Measurements from ENCODE around the gene SIGLEC8. TPM values are rescaled to one million over a fixed set of nuclear protein-coding genes. Genes with fewer than 3 reads are reported as not detected.
A peak's percentile ranks its signal among the peaks of the same experiment; 100 is the strongest.

Gene SIGLEC8
- 1 to 10 TPM in 1 of 4 donors, under 1 TPM in 3; 0.20 to 5.5 (median 0.87) TPM for total RNA-seq

- H3K27me3 ChIP-seq, result peaks cover 0 to 15% of the 10 kb centered on the region in 2 donors
These were observed at the start of gene SIGLEC8 for GRCh38 chr19:51458051-51458645. TSS of gene SIGLEC8 (minus strand) at chr19:51458454. CDS start at chr19:51458387, 67 bp downstream.

GRCh38 chr19:51507640-51508058, 49.4 kb upstream of the SIGLEC8 start:
- H3K27ac ChIP-seq, result no peak overlapping the region
- 64 to 70% methylated on average over 6 of the region's 6 CpGs for WGBS, 2 donors
- no peak overlapping the region for H3K4me3 ChIP-seq
- DNase-seq (ENCODE audit: low spot score in 2 of 2), result no peak
- H3K27me3 ChIP-seq, result peaks cover 0 to 3% of the 10 kb centered on the region in 2 donors
- TF ChIP-seq POLR2A (IDR thresholded peaks at IDR 0.05) (no peak), CTCF (IDR thresholded peaks at IDR 0.05) (no peak)
- no peaks in the 10 kb centered on the region for H3K36me3 ChIP-seq
- H3K4me1 ChIP-seq, result no peaks in the 10 kb centered on the region
- peaks cover 0 to 14% (median 0%) of the 10 kb centered on the region in 4 donors for H3K9me3 ChIP-seq

More at GRCh38 chr19:51458051-51458645, at the start of gene SIGLEC8:
- whole genome bisulfite sequencing, 2 donors, result 64 to 66% methylated on average over 10 of the region's 10 CpGs
- H3K4me3 ChIP-seq, result no peak within 1 kb of the TSS
- DNase-seq (ENCODE audit: low spot score in 2 of 2), result no peak
- no peaks in the 10 kb centered on the region for H3K36me3 ChIP-seq
- H3K4me1 ChIP-seq, result no peaks in the 10 kb centered on the region
- H3K27ac ChIP-seq, result peak within 1 kb of the TSS in 2 of 4 donors; percentile 34 to 50
- no peak for TF ChIP-seq CTCF (IDR thresholded peaks at IDR 0.05)
- no peak for TF ChIP-seq EP300 (IDR thresholded peaks at IDR 0.05)
- no peak for TF ChIP-seq POLR2A (IDR thresholded peaks at IDR 0.05)
- no peaks in the 10 kb centered on the region for H3K9me3 ChIP-seq

- no peak for TF ChIP-seq EP300 (IDR thresholded peaks at IDR 0.05)
- no peak for TF ChIP-seq CTCF (IDR thresholded peaks at IDR 0.05)
- TF ChIP-seq POLR2A (IDR thresholded peaks at IDR 0.05), result no peak
- Histone ChIP-seq H3K9me3 (peaks cover 0 to 14% (median 0%) of the 10 kb centered on the region in 4 donors), H3K36me3 (no peaks in the 10 kb centered on the region), H3K27me3 (peaks cover 0 to 3% of the 10 kb centered on the region in 2 donors), H3K27ac (no peak overlapping the region), H3K4me1 (no peaks in the 10 kb centered on the region), H3K4me3 (no peak overlapping the region)
- WGBS, 2 donors, result 42 to 45% methylated on average over 3 of the region's 3 CpGs
- DNase-seq (ENCODE audit: low spot score in 2 of 2), result no peak
These were observed 48.9 kb upstream of the SIGLEC8 start for GRCh38 chr19:51507192-51507591.

- H3K4me3 ChIP-seq, result no peak overlapping the region
- TF ChIP-seq CTCF (IDR thresholded peaks at IDR 0.05) (no peak), EP300 (IDR thresholded peaks at IDR 0.05) (no peak), POLR2A (IDR thresholded peaks at IDR 0.05) (no peak)
- H3K4me1 ChIP-seq, result no peaks in the 10 kb centered on the region
- peaks cover 0 to 3% of the 10 kb centered on the region in 2 donors for H3K27me3 ChIP-seq
- no peak for DNase-seq (ENCODE audit: low spot score in 2 of 2)
- peaks cover 0 to 14% (median 0%) of the 10 kb centered on the region in 4 donors for H3K9me3 ChIP-seq
- no peaks in the 10 kb centered on the region for H3K36me3 ChIP-seq
- H3K27ac ChIP-seq, result no peak overlapping the region
- 27 to 38% methylated on average over 3 of the region's 3 CpGs for WGBS, 2 donors
These were observed 47.6 kb upstream of the SIGLEC8 start for GRCh38 chr19:51505904-51506303.

- WGBS, 2 donors, result 50 to 63% methylated on average over 3 of the region's 3 CpGs
- no peaks in the 10 kb centered on the region for H3K27me3 ChIP-seq
- TF ChIP-seq POLR2A (IDR thresholded peaks at IDR 0.05) (no peak), EP300 (IDR thresholded peaks at IDR 0.05) (no peak), CTCF (IDR thresholded peaks at IDR 0.05) (no peak)
- H3K4me3 ChIP-seq, result no peak overlapping the region
- peaks cover 0 to 14% (median 0%) of the 10 kb centered on the region in 4 donors for H3K9me3 ChIP-seq
- no peak for DNase-seq (ENCODE audit: low spot score in 2 of 2)
- H3K4me1 ChIP-seq, result no peaks in the 10 kb centered on the region
- H3K27ac ChIP-seq, result no peak overlapping the region
- H3K36me3 ChIP-seq, result no peaks in the 10 kb centered on the region
These were observed 45.6 kb upstream of the SIGLEC8 start for GRCh38 chr19:51503896-51504295.
